ENCODE measurements around the gene ERBB4.

ERBB4 gene

GRCh38 chr2:211351987-211352386, 1186.6 kb downstream of the ERBB4 start:
- no peak for DNase-seq (ENCODE audit: low read depth in 3 of 3)

- DNase-seq (ENCODE audit: low read depth in 3 of 3), result no peak
These were observed 1189.6 kb downstream of the ERBB4 start for GRCh38 chr2:211349031-211349430.

- DNase-seq (ENCODE audit: low read depth in 3 of 3), result no peak
These were observed 1191.3 kb downstream of the ERBB4 start for GRCh38 chr2:211347328-211347727.

GRCh38 chr2:211344289-211344688, 1194.3 kb downstream of the ERBB4 start:
- DNase-seq (ENCODE audit: low read depth in 3 of 3), result no peak

GRCh38 chr2:211333377-211333776, 1205.2 kb downstream of the ERBB4 start:
- no peak for DNase-seq (ENCODE audit: low read depth in 3 of 3)

GRCh38 chr2:211331736-211332135, 1206.9 kb downstream of the ERBB4 start:
- no peak for DNase-seq (ENCODE audit: low read depth in 3 of 3)

GRCh38 chr2:211329882-211330281, 1208.7 kb downstream of the ERBB4 start:
- no peak for DNase-seq (ENCODE audit: low read depth in 3 of 3)

GRCh38 chr2:211329421-211329820, 1209.2 kb downstream of the ERBB4 start:
- DNase-seq (ENCODE audit: low read depth in 3 of 3), result no peak

GRCh38 chr2:211328126-211328525, 1210.5 kb downstream of the ERBB4 start:
- no peak for DNase-seq (ENCODE audit: low read depth in 3 of 3)

Measured in stimulated activated CD4-positive, alpha-beta T cell treated with anti-CD3 and anti-CD28 coated beads, TNF-alpha, amount 100 ng/mL, for 24 hours (primary cell).